CD8-positive, alpha-beta memory T cell (primary cell): ENCODE results near the gene S100A16. TPM values are rescaled to one million over a fixed set of nuclear protein-coding genes. Genes with fewer than 3 reads are reported as not detected.
"Not testable (repeated sequence)": the region's sequence is repeated elsewhere in the genome, so short reads cannot be mapped to it uniquely, and the experiment has no call there.

Experiments used
- CTCF ChIA-PET: fragments of 350-600 bp; sonication (Branson Sonifier 250); formaldehyde crosslinking; loops from one replicate; lab custom pipeline; 2021; ENCODE audit warnings: antibody characterized with exemption; lab: Charles Lee
- POLR2A ChIA-PET: fragments of 350-600 bp; sonication (Branson Sonifier 250); formaldehyde crosslinking; loops from one replicate; lab custom pipeline; 2021; ENCODE audit warnings: antibody characterized with exemption; lab: Charles Lee
- DNase-seq, 5 donors: peaks; one replicate each; pipeline versions ENCODE4 v3.0.0 to v3.0.0-alpha.2; 2020 to 2022; ENCODE audit warnings: mixed read lengths in 1 of 5
- H3K27ac ChIP-seq: one replicate; pipeline ENCODE4 v1.7.0; 2013; ENCODE audit warnings: low read depth, mild to moderate bottlenecking, low read length, moderate library complexity
- H3K27me3 ChIP-seq: 2 replicates; pipeline ENCODE4 v1.7.0; 2013; ENCODE audit warnings: low read length, mild to moderate bottlenecking; ENCODE audit not compliant: insufficient read depth, poor library complexity, severe bottlenecking
- H3K36me3 ChIP-seq: 2 replicates; pipeline ENCODE4 v1.7.0; 2013; ENCODE audit warnings: mild to moderate bottlenecking, low read length, moderate library complexity; ENCODE audit not compliant: insufficient read depth
- H3K4me1 ChIP-seq: 2 replicates; pipeline ENCODE4 v1.7.0; 2013; ENCODE audit warnings: mild to moderate bottlenecking, low read length, moderate library complexity; ENCODE audit not compliant: insufficient read depth
- H3K4me3 ChIP-seq: 2 replicates; pipeline ENCODE4 v1.7.0; 2013; ENCODE audit warnings: mild to moderate bottlenecking, low read length
- H3K9me3 ChIP-seq: 2 replicates; pipeline ENCODE4 v1.7.0; 2013; ENCODE audit warnings: mild to moderate bottlenecking, low read length
- H3K27ac Mint-ChIP-seq, 8 donors: one replicate each; pipeline ENCODE4 v1.8.0; 2020 to 2021; ENCODE audit warnings: mixed read lengths in 8 of 8, mild to moderate bottlenecking in 6 of 8, inconsistent platforms in 3 of 8, moderate library complexity in 3 of 8
- H3K27me3 Mint-ChIP-seq, 2 donors: one replicate each; pipeline ENCODE4 v1.8.0; 2020 to 2021; ENCODE audit warnings: mixed read lengths in 2 of 2, mild to moderate bottlenecking in 1 of 2, moderate library complexity in 1 of 2
- H3K36me3 Mint-ChIP-seq, 3 donors: one replicate each; pipeline ENCODE4 v1.8.0; 2020 to 2021; ENCODE audit warnings: mixed read lengths in 3 of 3, inconsistent platforms in 1 of 3, mild to moderate bottlenecking in 1 of 3
- H3K4me1 Mint-ChIP-seq, 3 donors: one replicate each; pipeline ENCODE4 v1.8.0; 2020 to 2021; ENCODE audit warnings: mixed read lengths in 3 of 3, inconsistent platforms in 1 of 3, mild to moderate bottlenecking in 1 of 3
- H3K4me3 Mint-ChIP-seq, 7 donors: one replicate each; pipeline ENCODE4 v1.8.0; 2020 to 2021; ENCODE audit warnings: mixed read lengths in 7 of 7, mild to moderate bottlenecking in 6 of 7, moderate library complexity in 4 of 7, inconsistent platforms in 2 of 7
- H3K9me3 Mint-ChIP-seq, 5 donors: one replicate each; pipeline ENCODE4 v1.8.0; 2020 to 2022; ENCODE audit warnings: mixed read lengths in 5 of 5, mild to moderate bottlenecking in 3 of 5, moderate library complexity in 2 of 5, inconsistent platforms in 1 of 5
- polyA plus RNA-seq: library from polyadenylated mRNA; unstranded; fragments of 300-500 nt; fragmentation: Illumina TruSeq; gene quantifications from one replicate; pipeline ENCODE4 v1.2.3, GENCODE V29; 2021
- total RNA-seq, 2 experiments: library from RNA; stranded (reverse); gene quantifications; one replicate each; pipeline ENCODE4 v1.2.3, GENCODE V29; 2021

S100A16 gene
- total and polyA plus RNA-seq, 3 experiments from 2014 or later = not detected

DNA sequence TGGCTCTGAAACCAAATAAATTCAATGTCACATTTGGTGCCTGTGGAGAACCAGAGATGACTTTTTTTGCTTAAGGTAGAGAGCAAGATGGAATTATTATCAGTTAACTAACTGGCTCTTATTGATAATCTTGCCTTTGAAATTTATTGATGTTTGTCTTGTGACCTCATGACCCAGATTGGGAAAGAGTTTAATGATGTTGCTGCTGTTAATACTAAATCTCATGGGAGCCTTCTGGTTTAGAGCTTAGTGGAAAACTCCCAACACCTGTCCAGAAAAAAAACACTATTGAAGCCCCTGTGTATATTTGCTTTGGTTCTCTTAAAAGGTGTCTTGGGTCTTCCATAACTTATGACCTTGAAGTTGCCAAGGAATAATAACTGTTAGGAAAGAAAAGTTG is 30.9 kb upstream of the S100A16 start:
- Mint-ChIP-seq H3K9me3 (no peaks in the 10 kb centered on the region), H3K4me1 (peaks cover 48 to 74% (median 71%) of the 10 kb centered on the region in 3 donors), H3K27me3 (no peaks in the 10 kb centered on the region), H3K36me3 (peaks cover 8 to 83% (median 27%) of the 10 kb centered on the region in 3 donors), H3K4me3 (no peak overlapping the region), H3K27ac (peak overlapping the region in 7 of 8 donors; percentile 24 to 79 (median 69))
- ChIA-PET POLR2A (interaction anchor here (0.8 to 1.0 kb wide), 3 partner anchors 9 to 12 kb away, joined by 3 to 10 read pairs (median 4); partner anchors contain the start of gene CHTOP), CTCF (interaction anchor here (0.9 to 1.4 kb wide), 2 partner anchors 10 to 136 kb away, joined by 3 to 5 read pairs; partner anchors contain the start of gene CHTOP)
- H3K27me3 ChIP-seq = no peaks in the 10 kb centered on the region
- H3K4me1 ChIP-seq = peaks cover 25% of the 10 kb centered on the region
- H3K36me3 ChIP-seq = peaks cover 56% of the 10 kb centered on the region
- no peak overlapping the region for H3K27ac ChIP-seq
- no peak overlapping the region for H3K4me3 ChIP-seq
- no peak for DNase-seq
- H3K9me3 ChIP-seq = no peaks in the 10 kb centered on the region

DNA sequence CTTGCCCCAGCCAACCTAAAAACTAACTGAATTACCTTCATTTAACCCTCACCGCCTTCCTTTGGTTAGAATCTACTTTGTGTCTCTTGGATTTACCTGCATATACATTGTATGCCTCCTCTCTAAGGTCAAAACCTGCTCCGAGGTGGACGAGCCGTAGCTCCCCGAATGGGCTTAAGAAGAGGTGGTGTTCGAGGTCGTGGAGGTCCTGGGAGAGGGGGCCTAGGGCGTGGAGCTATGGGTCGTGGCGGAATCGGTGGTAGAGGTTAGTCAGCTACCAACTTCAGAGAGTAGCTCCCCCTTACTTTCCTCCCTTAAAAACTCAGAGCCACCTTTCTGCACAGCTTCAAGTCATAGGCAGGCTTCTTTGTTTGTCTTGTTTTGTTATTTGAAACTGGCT is 30.2 kb upstream of the S100A16 start:
- Mint-ChIP-seq H3K4me1 (peaks cover 48 to 79% (median 71%) of the 10 kb centered on the region in 3 donors), H3K27ac (peak overlapping the region in 6 of 8 donors; percentile 12 to 79 (median 44)), H3K36me3 (peaks cover 8 to 90% (median 27%) of the 10 kb centered on the region in 3 donors), H3K4me3 (peak overlapping the region in 1 of 7 donors; percentile 63), H3K27me3 (no peaks in the 10 kb centered on the region), H3K9me3 (no peaks in the 10 kb centered on the region)
- no peak overlapping the region for H3K4me3 ChIP-seq
- H3K36me3 ChIP-seq = peaks cover 62% of the 10 kb centered on the region
- H3K9me3 ChIP-seq = no peaks in the 10 kb centered on the region
- CTCF ChIA-PET = interaction anchor here (0.6 to 1.4 kb wide), 3 partner anchors 8 to 135 kb away, joined by 3 to 5 read pairs (median 3); partner anchors contain the start of gene CHTOP
- POLR2A ChIA-PET = interaction anchor here (0.9 to 1.0 kb wide), 2 partner anchors 9 kb away, joined by 3 to 10 read pairs; partner anchors contain the start of gene CHTOP
- no peak overlapping the region for H3K27ac ChIP-seq
- DNase-seq = no peak
- H3K27me3 ChIP-seq = no peaks in the 10 kb centered on the region
- H3K4me1 ChIP-seq = peaks cover 20% of the 10 kb centered on the region

DNA sequence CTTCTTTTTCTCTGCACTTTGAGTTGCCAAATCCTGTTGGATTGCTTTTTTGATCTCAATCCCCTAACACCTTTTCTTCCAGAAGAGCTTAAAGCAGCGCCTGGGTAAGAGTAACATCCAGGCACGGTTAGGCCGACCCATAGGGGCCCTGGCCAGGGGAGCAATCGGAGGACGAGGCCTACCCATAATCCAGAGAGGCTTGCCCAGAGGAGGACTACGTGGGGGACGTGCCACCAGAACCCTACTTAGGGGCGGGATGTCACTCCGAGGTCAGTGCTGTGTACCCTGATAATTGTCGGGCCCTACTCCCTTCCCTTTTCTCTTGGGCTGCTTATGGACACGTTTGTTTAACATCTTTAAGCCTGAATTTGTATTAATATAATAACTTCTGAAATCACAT is 29.2 kb upstream of the S100A16 start:
- peaks cover 29% of the 10 kb centered on the region for H3K4me1 ChIP-seq
- H3K27ac ChIP-seq = no peak overlapping the region
- Mint-ChIP-seq H3K36me3 (peaks cover 9 to 94% (median 29%) of the 10 kb centered on the region in 3 donors), H3K4me1 (peaks cover 48 to 77% (median 68%) of the 10 kb centered on the region in 3 donors), H3K9me3 (no peaks in the 10 kb centered on the region), H3K4me3 (no peak overlapping the region), H3K27me3 (no peaks in the 10 kb centered on the region), H3K27ac (peak overlapping the region in 6 of 8 donors; percentile 10 to 76 (median 46))
- H3K9me3 ChIP-seq = no peaks in the 10 kb centered on the region
- H3K4me3 ChIP-seq = no peak overlapping the region
- ChIA-PET CTCF (no interaction called here), POLR2A (no interaction called here)
- no peak for DNase-seq
- peaks cover 71% of the 10 kb centered on the region for H3K36me3 ChIP-seq
- no peaks in the 10 kb centered on the region for H3K27me3 ChIP-seq

DNA sequence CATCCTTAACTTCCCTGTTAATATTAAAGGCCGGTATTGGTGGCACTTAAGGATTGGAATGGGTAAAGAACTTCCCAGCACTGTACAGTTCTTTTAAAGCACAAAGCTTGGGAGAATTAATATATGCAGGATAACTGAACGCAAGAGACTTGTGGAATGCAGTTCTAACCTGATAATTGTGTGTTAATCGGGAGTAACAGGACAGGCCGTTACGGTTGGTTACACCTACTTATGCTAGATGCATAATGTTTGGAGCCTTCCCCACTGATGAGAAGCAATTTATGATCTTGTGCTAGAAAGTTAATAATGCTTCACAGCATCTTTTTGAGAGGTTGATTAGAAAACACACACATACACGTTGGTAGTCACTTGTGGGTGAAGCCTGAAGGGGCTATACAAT is 27.9 kb upstream of the S100A16 start:
- no peaks in the 10 kb centered on the region for H3K9me3 ChIP-seq
- no peaks in the 10 kb centered on the region for H3K27me3 Mint-ChIP-seq
- POLR2A ChIA-PET = interaction anchor here (0.5 to 1.3 kb wide), 3 partner anchors 8 to 431 kb away, joined by 4 to 6 read pairs (median 4); no protein-coding TSS in a partner anchor
- H3K27ac ChIP-seq = no peak overlapping the region
- no peak overlapping the region for H3K4me3 ChIP-seq
- no peaks in the 10 kb centered on the region for H3K27me3 ChIP-seq
- H3K4me1 ChIP-seq = peaks cover 41% of the 10 kb centered on the region
- CTCF ChIA-PET = interaction anchor here (1.2 kb wide), 1 partner anchor 133 kb away, joined by 3 read pairs; no protein-coding TSS in a partner anchor
- peaks cover 43 to 77% (median 70%) of the 10 kb centered on the region in 3 donors for H3K4me1 Mint-ChIP-seq
- no peaks in the 10 kb centered on the region for H3K9me3 Mint-ChIP-seq
- H3K36me3 ChIP-seq = peaks cover 80% of the 10 kb centered on the region
- no peak for DNase-seq
- H3K4me3 Mint-ChIP-seq = no peak overlapping the region
- H3K27ac Mint-ChIP-seq = peak overlapping the region in 5 of 8 donors; percentile 3 to 76 (median 33)
- H3K36me3 Mint-ChIP-seq = peaks cover 14 to 94% (median 33%) of the 10 kb centered on the region in 3 donors

DNA sequence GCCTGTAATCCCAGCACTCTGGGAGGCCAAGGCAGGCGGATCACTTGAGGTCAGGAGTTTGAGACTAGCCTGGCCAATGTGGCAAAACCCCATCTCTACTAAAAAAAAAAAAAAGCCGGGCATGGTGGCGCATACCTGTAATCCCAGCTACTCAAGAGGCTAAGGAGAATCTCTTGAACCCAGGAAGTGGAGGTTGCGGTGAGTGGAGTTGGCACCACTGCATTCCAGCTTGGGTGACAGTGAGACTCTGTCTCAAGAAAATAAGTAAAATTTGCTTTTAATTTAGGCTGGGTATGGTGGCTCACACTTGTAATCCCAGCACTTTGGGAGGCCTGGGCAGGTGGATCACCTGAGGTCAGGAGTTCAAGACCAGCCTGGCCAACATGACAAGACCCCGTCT is 27.3 kb upstream of the S100A16 start:
- not testable (repeated sequence) for H3K27me3 ChIP-seq, H3K27ac ChIP-seq, H3K4me3 ChIP-seq, H3K27me3 Mint-ChIP-seq, H3K4me3 Mint-ChIP-seq, H3K9me3 Mint-ChIP-seq, DNase-seq, H3K9me3 ChIP-seq
- peaks cover 47% of the 10 kb centered on the region for H3K4me1 ChIP-seq
- peaks cover 39 to 77% (median 68%) of the 10 kb centered on the region in 3 donors for H3K4me1 Mint-ChIP-seq
- ChIA-PET POLR2A (interaction anchor here (1.3 kb wide), 1 partner anchor 9 kb away, joined by 4 read pairs; no protein-coding TSS in a partner anchor), CTCF (interaction anchor here (0.6 to 1.2 kb wide), 2 partner anchors 130 to 132 kb away, joined by 3 read pairs; no protein-coding TSS in a partner anchor)
- peaks cover 11 to 91% (median 27%) of the 10 kb centered on the region in 3 donors for H3K36me3 Mint-ChIP-seq
- peaks cover 76% of the 10 kb centered on the region for H3K36me3 ChIP-seq
- peak overlapping the region in 4 of 8 donors; percentile 3 to 48 (median 31) for H3K27ac Mint-ChIP-seq

DNA sequence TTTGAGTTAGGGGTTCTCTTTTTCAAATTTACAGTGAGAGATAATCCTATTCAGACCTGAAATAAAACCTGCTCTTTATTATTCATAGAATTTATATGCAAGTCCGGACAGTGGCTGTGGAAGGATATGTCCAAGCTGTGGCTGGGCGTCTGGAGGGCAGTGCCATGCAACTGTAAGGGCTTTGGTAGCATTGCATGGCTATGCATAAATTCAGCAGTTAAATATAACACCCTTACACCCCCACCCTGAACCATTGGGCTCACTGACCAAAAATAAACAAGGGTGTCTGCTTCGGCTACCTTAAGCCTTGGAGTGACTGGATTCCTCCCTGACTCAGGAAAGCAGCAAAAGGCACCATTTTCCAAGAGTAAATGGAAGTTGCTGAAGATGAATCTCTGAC is 26.3 kb upstream of the S100A16 start:
- Histone ChIP-seq H3K4me3 (no peak overlapping the region), H3K4me1 (peaks cover 48% of the 10 kb centered on the region), H3K27ac (no peak overlapping the region), H3K36me3 (peaks cover 66% of the 10 kb centered on the region), H3K27me3 (no peaks in the 10 kb centered on the region), H3K9me3 (no peaks in the 10 kb centered on the region)
- peak overlapping the region in 1 of 8 donors; percentile 93 for H3K27ac Mint-ChIP-seq
- DNase-seq = no peak
- no peaks in the 10 kb centered on the region for H3K27me3 Mint-ChIP-seq
- H3K36me3 Mint-ChIP-seq = peaks cover 11 to 86% (median 27%) of the 10 kb centered on the region in 3 donors
- POLR2A ChIA-PET = no interaction called here
- H3K4me3 Mint-ChIP-seq = peak overlapping the region in 1 of 7 donors; percentile 51
- peaks cover 40 to 74% (median 63%) of the 10 kb centered on the region in 3 donors for H3K4me1 Mint-ChIP-seq
- CTCF ChIA-PET = no interaction called here
- no peaks in the 10 kb centered on the region for H3K9me3 Mint-ChIP-seq

DNA sequence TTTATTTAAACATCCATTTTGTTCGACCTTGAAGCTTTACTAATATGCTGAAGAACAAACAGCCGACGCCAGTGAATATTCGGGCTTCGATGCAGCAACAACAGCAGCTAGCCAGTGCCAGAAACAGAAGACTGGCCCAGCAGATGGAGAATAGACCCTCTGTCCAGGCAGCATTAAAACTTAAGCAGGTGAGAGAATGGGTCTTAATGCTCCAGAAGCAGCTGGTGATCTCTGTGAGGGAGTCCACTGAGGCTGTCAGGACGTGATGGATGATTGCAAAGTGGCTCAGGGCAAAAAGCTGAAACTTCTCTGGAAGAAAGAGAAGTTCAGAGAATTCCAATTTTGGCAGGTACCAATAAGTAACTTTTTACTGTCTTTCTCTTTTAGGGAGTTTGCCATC is 25.3 kb upstream of the S100A16 start:
- Mint-ChIP-seq H3K4me3 (peak overlapping the region in 1 of 7 donors; percentile 49), H3K27ac (peak overlapping the region in 2 of 8 donors; percentile 54 to 74), H3K4me1 (peaks cover 40 to 72% (median 59%) of the 10 kb centered on the region in 3 donors), H3K36me3 (peaks cover 11 to 80% (median 19%) of the 10 kb centered on the region in 3 donors), H3K9me3 (no peaks in the 10 kb centered on the region), H3K27me3 (peaks cover 0 to 2% of the 10 kb centered on the region in 2 donors)
- Histone ChIP-seq H3K9me3 (no peaks in the 10 kb centered on the region), H3K27ac (no peak overlapping the region), H3K36me3 (peaks cover 58% of the 10 kb centered on the region), H3K27me3 (no peaks in the 10 kb centered on the region), H3K4me1 (peaks cover 45% of the 10 kb centered on the region), H3K4me3 (no peak overlapping the region)
- DNase-seq = no peak
- ChIA-PET POLR2A (interaction anchor here (0.7 kb wide), 1 partner anchor 89 kb away, joined by 3 read pairs; no protein-coding TSS in a partner anchor), CTCF (no interaction called here)

DNA sequence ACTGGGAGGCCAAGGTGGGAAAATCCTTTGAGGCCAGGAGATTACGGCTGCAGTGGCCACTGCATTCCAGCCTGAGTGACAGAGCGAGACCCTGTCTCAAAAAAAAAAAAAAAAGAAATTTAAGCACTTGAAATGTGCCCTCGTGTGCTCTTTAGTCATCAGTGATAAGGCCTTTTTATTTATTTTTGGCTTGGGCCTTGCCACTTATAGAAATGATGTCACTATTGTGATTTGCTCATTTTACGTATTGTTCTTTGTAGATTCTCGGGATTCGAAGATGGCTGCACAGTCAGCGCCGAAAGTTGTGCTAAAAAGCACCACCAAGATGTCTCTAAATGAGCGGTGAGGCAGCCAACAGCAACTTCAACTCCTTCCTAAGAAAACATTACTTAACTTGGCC is 23.4 kb upstream of the S100A16 start:
- no peak for DNase-seq
- Mint-ChIP-seq H3K27ac (peak overlapping the region in 6 of 8 donors; percentile 11 to 100 (median 78)), H3K4me3 (peak overlapping the region; percentile 11 to 100 (median 99)), H3K9me3 (no peaks in the 10 kb centered on the region), H3K4me1 (peaks cover 33 to 58% (median 51%) of the 10 kb centered on the region in 3 donors), H3K36me3 (peaks cover 9 to 61% (median 10%) of the 10 kb centered on the region in 3 donors), H3K27me3 (peaks cover 0 to 2% of the 10 kb centered on the region in 2 donors)
- peaks cover 37% of the 10 kb centered on the region for H3K4me1 ChIP-seq
- no peak overlapping the region for H3K27ac ChIP-seq
- H3K36me3 ChIP-seq = peaks cover 40% of the 10 kb centered on the region
- ChIA-PET POLR2A (no interaction called here), CTCF (no interaction called here)
- no peak overlapping the region for H3K4me3 ChIP-seq
- no peaks in the 10 kb centered on the region for H3K27me3 ChIP-seq
- no peaks in the 10 kb centered on the region for H3K9me3 ChIP-seq
